Measurements from ENCODE around the gene TRABD.

- TF ChIP-seq CTCF (IDR thresholded peaks at IDR 0.05) = peak; percentile 75 to 89 (median 84)
- no peak for TF ChIP-seq POLR2A (IDR thresholded peaks at IDR 0.05)
Measured at GRCh38 chr22:50209893-50210292, 24.2 kb downstream of the TRABD start.

Measured in esophagus squamous epithelium (tissue), 4 donors.